T-helper 17 cell (primary cell): ENCODE results near the gene VSIR. TPM values are rescaled to one million over a fixed set of nuclear protein-coding genes. Genes with fewer than 3 reads are reported as not detected.

Source experiments
- ATAC-seq: fragments of 150-1000 bp; cut with Tn5 transposase; 2 replicates; pipeline ENCODE4 v1.10.0; 2021; ENCODE audit warnings: mild to moderate bottlenecking, moderate library complexity
- DNase-seq, 3 donors: peaks; one replicate each; pipeline versions ENCODE4 v3.0.0 to v3.0.0-alpha.2; 2020 to 2021
- H3K9me3 ChIP-seq: one replicate; pipeline ENCODE4 v1.7.0; 2013; ENCODE audit warnings: low read length, mild to moderate bottlenecking; ENCODE audit not compliant: control insufficient read depth, poor library complexity, severe bottlenecking
- H3K27ac Mint-ChIP-seq: one replicate; pipeline ENCODE4 v1.8.0; 2022; ENCODE audit warnings: mild to moderate bottlenecking, moderate library complexity, mixed read lengths
- H3K27me3 Mint-ChIP-seq: one replicate; pipeline ENCODE4 v1.8.0; 2022; ENCODE audit warnings: mixed read lengths
- H3K36me3 Mint-ChIP-seq: one replicate; pipeline ENCODE4 v1.8.0; 2022; ENCODE audit warnings: low read depth, mixed read lengths
- H3K4me1 Mint-ChIP-seq: one replicate; pipeline ENCODE4 v1.8.0; 2022; ENCODE audit warnings: mild to moderate bottlenecking, mixed read lengths
- H3K4me3 Mint-ChIP-seq: one replicate; pipeline ENCODE4 v1.8.0; 2022; ENCODE audit warnings: mild to moderate bottlenecking, moderate library complexity, mixed read lengths
- total RNA-seq, 4 donors: library from RNA in 2 of 4; stranded (reverse) in 2 of 4; gene quantifications; one replicate each; pipeline ENCODE4 v1.2.3 and lab custom pipeline; 2022 to 2026

Gene VSIR
- total RNA-seq, 2 donors from 2014 or later: 119 to 124 TPM

DNA sequence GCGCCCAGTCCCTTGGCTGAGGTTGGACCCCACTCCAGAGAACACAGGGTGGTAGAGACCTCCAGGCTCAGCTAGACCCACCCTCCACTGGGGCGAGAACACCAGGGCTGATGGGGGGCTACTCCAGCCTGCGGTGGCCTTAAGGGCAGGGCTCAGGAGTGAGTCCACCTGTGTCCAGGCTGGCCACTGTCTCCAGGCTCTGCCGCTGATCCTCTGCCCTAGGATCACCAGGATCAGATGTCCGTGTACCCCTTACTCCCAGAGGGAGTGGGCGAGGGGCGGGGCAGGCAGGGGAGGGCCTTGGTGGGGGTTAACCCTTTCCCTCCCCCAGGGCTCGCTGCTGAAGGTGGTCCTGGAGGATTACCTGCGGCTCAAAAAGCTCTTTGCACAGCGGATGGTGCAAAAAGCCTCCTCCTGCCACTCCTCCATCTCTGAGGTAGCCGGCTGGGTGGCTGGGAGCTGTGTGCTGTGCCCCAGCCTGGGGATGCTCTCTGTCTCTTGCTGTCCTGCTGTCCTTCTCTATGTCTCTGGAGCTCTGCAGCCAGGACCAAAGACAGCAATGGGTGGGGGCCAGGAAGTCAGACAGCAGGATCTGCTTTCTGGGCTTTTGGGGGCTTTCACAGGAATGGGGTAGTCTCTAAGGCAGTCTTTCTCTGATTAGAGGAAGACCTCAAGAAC lies 39.7 kb upstream of the VSIR start:
- no peak overlapping the region for H3K4me3 Mint-ChIP-seq
- H3K9me3 ChIP-seq: no peaks in the 10 kb centered on the region
- peak overlapping the region; percentile 41 for H3K27ac Mint-ChIP-seq
- H3K4me1 Mint-ChIP-seq: peaks cover 5% of the 10 kb centered on the region
- no peaks in the 10 kb centered on the region for H3K27me3 Mint-ChIP-seq
- no peak for ATAC-seq
- peaks cover 3% of the 10 kb centered on the region for H3K36me3 Mint-ChIP-seq
- DNase-seq: no peak

DNA sequence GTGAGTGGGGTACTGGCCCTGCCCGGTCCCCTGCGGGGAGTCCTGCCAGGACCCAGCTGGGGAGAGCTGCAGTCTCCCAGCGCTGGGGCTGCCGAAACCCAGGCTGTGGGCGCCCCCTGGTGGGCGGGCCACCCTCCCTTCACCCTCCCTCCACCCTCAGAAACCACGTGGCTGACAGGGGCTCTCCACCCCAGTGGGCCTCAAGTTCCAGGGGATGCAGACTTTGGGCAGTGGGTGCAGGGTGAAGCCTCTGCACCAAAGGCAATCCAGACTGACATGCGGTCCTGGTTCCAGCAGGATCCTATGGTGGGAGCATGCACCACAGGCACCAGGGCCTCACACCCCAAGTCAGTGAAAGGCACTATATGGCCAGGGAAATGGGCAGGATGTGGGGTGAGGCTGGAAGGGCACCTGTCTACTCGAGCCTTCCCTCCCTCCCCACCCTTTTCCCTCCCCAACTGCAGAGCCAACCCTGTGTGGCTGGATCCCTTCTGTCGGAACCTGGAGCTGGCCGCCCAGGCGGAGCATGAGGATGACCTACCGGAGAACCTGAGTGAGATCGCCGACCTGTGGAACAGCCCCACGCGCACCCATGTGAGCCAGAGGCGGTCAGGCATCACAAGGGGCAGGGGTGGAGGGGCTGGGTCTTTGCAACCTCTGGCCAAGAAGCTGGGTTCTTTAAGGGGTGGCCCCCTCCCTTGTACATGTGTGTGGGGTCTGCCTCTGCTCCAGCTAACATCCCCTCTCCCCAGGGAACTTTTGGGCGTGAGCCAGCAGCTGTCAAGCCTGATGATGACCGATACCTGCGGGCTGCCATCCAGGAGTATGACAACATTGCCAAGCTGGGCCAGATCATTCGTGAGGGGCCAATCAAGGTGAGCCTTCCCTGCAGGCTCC lies 38.9 kb upstream of the VSIR start:
- no peak overlapping the region for H3K4me3 Mint-ChIP-seq
- peaks cover 4% of the 10 kb centered on the region for H3K36me3 Mint-ChIP-seq
- H3K27me3 Mint-ChIP-seq: no peaks in the 10 kb centered on the region
- peaks cover 7% of the 10 kb centered on the region for H3K4me1 Mint-ChIP-seq
- no peak overlapping the region for H3K27ac Mint-ChIP-seq
- DNase-seq: peak; percentile 63 to 79 (median 70)
- H3K9me3 ChIP-seq: no peaks in the 10 kb centered on the region
- ATAC-seq: peak; percentile 92

DNA sequence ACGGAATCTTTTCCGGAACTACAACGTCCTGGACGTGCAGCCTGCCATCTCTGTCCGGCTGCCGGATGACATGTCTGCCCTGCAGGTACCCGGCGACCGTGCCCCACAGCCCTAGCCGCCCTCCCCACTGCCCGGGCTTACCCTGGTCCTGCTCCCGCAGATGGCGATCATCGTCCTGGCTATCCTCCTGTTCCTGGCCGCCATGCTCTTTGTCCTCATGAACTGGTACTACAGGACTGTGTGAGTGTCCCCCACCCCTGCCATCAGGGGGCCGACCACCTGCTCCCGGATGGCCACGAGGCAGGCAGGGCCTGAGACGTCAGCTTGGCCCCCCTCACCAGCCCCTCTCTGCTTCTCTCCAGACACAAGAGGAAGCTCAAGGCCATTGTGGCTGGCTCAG lies 38.0 kb upstream of the VSIR start:
- ATAC-seq: no peak
- Mint-ChIP-seq H3K27me3 (no peaks in the 10 kb centered on the region), H3K36me3 (peaks cover 4% of the 10 kb centered on the region), H3K4me1 (peaks cover 7% of the 10 kb centered on the region), H3K27ac (no peak overlapping the region), H3K4me3 (no peak overlapping the region)
- no peaks in the 10 kb centered on the region for H3K9me3 ChIP-seq
- DNase-seq: no peak

DNA sequence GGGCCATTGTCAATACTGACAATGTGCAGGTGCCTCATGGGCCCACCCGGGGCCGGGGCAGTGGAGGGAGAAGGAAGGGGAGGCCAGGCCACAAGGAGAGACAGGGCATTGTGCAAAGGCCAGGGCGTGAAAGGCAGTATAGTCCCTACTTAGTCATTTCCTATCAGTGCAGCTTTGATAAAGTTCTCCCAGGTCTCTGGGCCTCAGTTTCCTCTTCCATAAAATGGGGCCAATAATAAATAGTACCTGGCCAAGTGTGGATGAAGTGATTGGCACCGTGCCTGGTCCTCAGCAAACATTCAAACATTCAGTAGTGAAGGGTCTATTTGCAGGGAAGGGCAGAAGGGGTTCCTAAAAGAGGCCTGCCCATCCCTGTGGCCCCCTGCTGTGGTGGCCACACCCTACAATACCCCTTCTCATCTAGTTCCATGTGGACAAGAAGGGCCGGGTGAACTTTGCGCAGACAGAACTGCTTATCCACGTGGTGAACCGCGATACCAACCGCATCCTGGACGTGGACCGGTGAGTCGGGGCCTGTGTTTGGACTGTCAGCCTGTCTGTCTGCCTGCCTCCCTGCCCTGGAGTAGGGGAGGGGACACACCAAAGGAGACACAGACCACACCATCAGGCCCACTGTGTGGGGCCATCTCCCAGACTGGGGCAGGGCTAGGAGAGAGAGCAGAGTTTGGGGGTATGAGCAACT lies 36.9 kb upstream of the VSIR start:
- no peak overlapping the region for H3K4me3 Mint-ChIP-seq
- peaks cover 7% of the 10 kb centered on the region for H3K4me1 Mint-ChIP-seq
- DNase-seq: no peak
- H3K27ac Mint-ChIP-seq: no peak overlapping the region
- peaks cover 4% of the 10 kb centered on the region for H3K36me3 Mint-ChIP-seq
- no peak for ATAC-seq
- no peaks in the 10 kb centered on the region for H3K9me3 ChIP-seq
- no peaks in the 10 kb centered on the region for H3K27me3 Mint-ChIP-seq

DNA sequence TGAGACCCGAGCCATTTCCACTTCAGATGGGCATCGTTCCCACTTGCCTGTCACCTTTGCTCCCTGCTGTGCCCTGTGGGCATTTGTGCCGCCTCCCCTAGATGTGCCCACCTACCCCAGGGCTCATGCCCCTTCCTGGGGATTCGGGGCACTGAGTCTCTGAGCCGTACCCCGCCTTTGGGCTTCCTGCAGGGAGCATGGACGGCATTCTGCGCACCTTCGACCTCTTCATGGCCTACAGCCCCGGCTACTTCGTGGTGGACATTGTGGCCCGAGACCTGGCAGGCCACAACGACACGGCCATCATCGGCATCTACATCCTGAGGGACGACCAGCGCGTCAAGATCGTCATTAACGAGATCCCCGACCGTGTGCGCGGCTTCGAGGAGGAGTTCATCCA lies 36.3 kb upstream of the VSIR start:
- peaks cover 4% of the 10 kb centered on the region for H3K36me3 Mint-ChIP-seq
- H3K4me1 Mint-ChIP-seq: peaks cover 7% of the 10 kb centered on the region
- H3K27ac Mint-ChIP-seq: no peak overlapping the region
- DNase-seq (no peak), ATAC-seq (no peak)
- no peaks in the 10 kb centered on the region for H3K27me3 Mint-ChIP-seq
- no peak overlapping the region for H3K4me3 Mint-ChIP-seq
- H3K9me3 ChIP-seq: no peaks in the 10 kb centered on the region

DNA sequence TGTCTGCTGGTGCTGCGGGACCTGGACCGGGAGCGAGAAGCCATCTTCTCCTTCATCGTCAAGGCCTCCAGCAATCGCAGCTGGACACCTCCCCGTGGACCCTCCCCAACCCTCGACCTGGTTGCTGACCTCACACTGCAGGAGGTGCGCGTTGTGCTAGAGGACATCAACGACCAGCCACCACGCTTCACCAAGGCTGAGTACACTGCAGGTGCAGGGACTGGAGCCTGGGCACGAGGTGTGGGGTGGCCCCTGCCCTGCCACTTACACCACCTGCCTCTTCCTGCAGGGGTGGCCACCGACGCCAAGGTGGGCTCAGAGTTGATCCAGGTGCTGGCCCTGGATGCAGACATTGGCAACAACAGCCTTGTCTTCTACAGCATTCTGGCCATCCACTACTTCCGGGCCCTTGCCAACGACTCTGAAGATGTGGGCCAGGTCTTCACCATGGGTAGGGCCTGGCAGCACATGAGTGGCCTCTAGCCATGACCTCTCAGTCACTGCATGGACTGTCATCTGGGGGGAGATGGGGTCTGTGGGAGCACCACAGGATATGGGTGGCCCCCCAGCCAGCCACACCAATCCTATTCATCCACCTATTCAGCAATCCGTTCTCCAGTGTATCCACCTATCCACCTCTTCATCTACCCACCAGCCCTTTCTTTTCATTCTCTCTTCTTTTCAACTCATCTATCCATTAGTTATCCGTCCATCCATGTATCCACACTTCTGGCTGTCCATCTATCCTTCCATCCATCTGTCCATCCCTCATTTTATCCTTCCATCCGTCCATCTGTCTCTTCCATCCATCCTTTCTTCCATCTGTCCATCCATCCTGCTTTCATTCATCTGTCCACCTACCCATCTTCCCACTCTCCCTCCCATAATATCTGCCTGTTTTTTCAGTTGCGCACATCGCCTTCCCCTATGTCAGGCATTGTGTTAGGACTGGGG lies 34.5 kb upstream of the VSIR start:
- peak overlapping the region; percentile 58 for H3K4me3 Mint-ChIP-seq
- no peak for ATAC-seq

DNA sequence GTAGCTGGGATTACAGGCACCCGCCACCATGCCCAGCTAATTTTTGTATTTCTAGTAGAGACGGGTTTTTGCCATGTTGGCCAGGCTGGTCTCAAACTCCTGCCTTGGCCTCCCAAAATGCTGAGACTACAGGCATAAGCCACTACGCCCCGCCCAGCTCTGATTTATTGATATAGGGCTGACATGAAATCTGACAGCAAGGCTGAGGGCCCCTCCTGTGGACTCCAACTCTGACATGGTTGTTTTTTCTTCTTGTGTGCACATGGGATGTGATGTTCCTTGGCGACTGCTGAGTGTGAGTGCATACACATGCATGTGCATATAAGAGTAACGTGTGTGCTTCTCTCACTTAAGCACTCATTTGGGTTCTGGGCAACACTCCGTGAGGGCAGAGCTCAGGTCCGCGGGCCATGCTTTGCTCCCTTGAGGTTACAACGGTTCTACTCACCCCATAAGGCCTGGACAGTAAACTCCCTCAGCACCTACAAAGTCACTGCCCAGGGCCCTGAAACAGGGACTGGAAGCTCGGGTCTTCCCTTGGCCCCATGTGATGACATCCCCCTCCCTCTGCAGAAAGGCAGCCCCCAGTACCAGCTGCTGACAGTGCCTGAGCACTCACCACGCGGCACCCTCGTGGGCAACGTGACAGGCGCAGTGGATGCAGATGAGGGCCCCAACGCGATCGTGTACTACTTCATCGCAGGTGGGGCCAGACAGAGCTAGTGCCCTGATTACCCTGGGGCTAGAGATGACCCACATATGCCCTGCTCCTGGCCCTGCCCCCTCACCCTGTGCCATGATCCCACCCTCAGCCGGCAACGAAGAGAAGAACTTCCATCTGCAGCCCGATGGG lies 33.6 kb upstream of the VSIR start:
- H3K9me3 ChIP-seq: no peaks in the 10 kb centered on the region
- Mint-ChIP-seq H3K36me3 (peaks cover 4% of the 10 kb centered on the region), H3K4me1 (peaks cover 7% of the 10 kb centered on the region), H3K4me3 (no peak overlapping the region), H3K27me3 (no peaks in the 10 kb centered on the region), H3K27ac (peak overlapping the region; percentile 16)
- ATAC-seq (no peak), DNase-seq (no peak)

More for the DNA sequence above, 34.5 kb upstream of the VSIR start:
- peaks cover 7% of the 10 kb centered on the region for H3K4me1 Mint-ChIP-seq
- H3K9me3 ChIP-seq: no peaks in the 10 kb centered on the region
- no peaks in the 10 kb centered on the region for H3K27me3 Mint-ChIP-seq
- H3K27ac Mint-ChIP-seq: peak overlapping the region; percentile 37
- DNase-seq: no peak
- peaks cover 4% of the 10 kb centered on the region for H3K36me3 Mint-ChIP-seq

DNA sequence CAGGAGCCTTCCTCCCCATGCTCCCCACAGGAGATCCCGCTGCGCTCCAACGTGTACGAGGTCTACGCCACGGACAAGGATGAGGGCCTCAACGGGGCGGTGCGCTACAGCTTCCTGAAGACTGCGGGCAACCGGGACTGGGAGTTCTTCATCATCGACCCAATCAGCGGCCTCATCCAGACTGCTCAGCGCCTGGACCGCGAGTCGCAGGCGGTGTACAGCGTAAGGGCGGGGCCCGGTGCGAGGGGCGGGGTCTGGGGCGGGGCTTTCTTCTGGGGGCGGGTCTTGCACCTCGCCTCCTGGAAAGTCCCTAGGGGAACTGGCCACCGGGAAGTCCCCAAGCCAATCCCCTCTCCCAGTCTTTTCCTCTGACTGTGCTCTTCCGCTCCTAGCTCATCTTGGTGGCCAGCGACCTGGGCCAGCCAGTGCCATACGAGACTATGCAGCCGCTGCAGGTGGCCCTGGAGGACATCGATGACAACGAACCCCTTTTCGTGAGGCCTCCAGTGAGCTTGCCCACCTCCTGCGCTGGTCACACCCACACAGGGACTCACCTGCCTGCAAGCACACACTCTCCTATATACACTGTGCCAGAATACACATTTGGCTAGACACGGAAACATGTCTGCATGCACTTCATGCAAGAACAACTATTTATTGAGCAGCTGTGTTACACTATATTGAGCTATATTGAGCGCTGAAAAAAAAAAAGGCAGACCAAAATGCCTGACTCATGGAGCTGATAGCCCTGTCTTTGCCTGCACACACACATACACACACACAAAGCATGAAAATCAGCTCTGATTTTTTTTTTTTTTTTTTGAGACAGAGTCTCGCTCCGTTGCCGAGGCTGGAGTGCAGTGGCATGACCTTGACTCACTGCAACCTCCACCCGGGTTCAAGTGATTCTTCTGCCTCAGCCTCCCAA lies 32.7 kb upstream of the VSIR start:
- H3K36me3 Mint-ChIP-seq: peaks cover 4% of the 10 kb centered on the region
- H3K27me3 Mint-ChIP-seq: no peaks in the 10 kb centered on the region
- H3K9me3 ChIP-seq: no peaks in the 10 kb centered on the region
- DNase-seq (no peak), ATAC-seq (peak; percentile 57)
- peak overlapping the region; percentile 25 for H3K4me3 Mint-ChIP-seq
- H3K4me1 Mint-ChIP-seq: peaks cover 7% of the 10 kb centered on the region
- H3K27ac Mint-ChIP-seq: no peak overlapping the region

DNA sequence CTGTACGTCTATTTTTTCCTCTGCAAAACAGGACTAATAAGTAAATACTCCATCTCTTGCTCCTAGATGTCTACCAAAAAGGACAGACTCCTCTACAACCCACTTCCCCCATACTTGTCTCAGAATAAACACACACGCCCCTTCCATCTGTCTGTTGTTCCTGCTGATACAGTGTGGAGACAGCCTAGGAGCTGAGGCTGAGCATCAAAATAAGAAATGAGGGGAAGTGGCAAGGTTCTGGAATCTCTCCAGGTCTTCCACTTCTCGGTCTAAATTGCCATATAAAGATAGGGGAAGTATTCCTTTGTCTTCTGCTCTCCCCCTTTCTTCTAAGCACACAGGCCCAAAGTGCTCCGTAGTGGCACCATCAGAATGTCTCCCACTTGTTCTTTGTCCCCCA lies 30.8 kb upstream of the VSIR start:
- no peaks in the 10 kb centered on the region for H3K9me3 ChIP-seq
- peaks cover 7% of the 10 kb centered on the region for H3K4me1 Mint-ChIP-seq
- no peaks in the 10 kb centered on the region for H3K27me3 Mint-ChIP-seq
- no peak for DNase-seq
- no peak for ATAC-seq
- peaks cover 4% of the 10 kb centered on the region for H3K36me3 Mint-ChIP-seq
- H3K4me3 Mint-ChIP-seq: no peak overlapping the region
- H3K27ac Mint-ChIP-seq: no peak overlapping the region

DNA sequence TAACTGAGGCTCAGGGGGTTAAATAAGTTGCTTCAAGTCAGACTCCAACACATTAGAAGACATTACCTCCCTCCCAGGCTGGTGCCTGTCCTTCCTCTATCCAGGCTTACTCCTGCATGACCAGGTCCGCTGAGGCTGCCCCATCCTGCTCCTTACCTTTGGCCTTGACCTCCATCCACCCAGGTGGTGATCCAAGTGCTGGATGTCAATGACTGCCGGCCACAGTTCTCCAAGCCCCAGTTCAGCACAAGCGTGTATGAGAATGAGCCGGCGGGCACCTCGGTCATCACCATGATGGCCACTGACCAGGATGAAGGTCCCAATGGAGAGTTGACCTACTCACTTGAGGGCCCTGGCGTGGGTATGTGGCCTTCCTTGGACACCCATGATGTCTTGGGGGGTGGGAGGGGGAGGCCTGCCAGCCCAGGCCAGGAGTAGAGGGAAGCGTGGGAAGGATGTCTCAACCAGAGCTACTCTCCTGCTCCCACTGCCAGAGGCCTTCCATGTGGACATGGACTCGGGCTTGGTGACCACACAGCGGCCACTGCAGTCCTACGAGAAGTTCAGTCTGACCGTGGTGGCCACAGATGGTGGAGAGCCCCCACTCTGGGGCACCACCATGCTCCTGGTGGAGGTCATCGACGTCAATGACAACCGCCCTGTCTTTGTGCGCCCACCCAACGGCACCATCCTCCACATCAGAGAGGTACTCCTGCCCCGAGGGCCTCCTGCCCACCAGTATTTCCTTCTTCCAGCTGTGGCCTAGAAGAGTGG lies 29.6 kb upstream of the VSIR start:
- H3K27ac Mint-ChIP-seq: no peak overlapping the region
- DNase-seq: no peak
- no peak overlapping the region for H3K4me3 Mint-ChIP-seq
- no peak for ATAC-seq
- peaks cover under 1% of the 10 kb centered on the region for H3K36me3 Mint-ChIP-seq
- H3K27me3 Mint-ChIP-seq: no peaks in the 10 kb centered on the region
- no peaks in the 10 kb centered on the region for H3K9me3 ChIP-seq
- peaks cover under 1% of the 10 kb centered on the region for H3K4me1 Mint-ChIP-seq

DNA sequence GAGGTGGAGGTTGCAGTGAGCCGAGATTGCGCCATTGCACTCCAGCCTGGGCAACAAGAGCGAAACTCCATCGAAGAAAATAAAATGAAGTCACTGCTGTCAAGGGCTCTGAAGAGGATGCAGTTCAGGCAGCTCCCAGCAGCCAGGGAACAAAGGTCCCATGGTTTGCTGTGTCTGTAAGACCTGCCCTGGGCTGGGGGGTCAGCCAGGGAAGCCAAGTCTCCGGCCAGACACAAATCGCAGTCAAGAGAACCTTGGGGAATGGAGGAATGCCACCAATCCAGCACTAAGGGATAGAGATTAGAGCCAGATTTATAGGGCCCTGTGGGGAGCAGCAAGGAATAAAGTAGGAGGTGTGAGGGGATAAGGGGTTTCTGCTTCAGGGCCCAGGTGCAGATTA lies 28.9 kb upstream of the VSIR start:
- Mint-ChIP-seq H3K27ac (peak overlapping the region; percentile 34), H3K27me3 (no peaks in the 10 kb centered on the region), H3K4me3 (no peak overlapping the region), H3K36me3 (no peaks in the 10 kb centered on the region), H3K4me1 (peaks cover 3% of the 10 kb centered on the region)
- DNase-seq: no peak
- no peaks in the 10 kb centered on the region for H3K9me3 ChIP-seq
- no peak for ATAC-seq
